Esophagus squamous epithelium (tissue), 5 donors: ENCODE data around the gene PEX14. TPM values are rescaled to one million over a fixed set of nuclear protein-coding genes. Genes with fewer than 3 reads are reported as not detected.

Source experiments
- DNase-seq: peaks from one replicate; lab custom pipeline; 2025; lab: John Stamatoyannopoulos, UW
- H3K27ac ChIP-seq, 4 donors: fragments of 200-600 bp; sonication (generic); one replicate each; pipeline ENCODE4 v1.5.1; 2016 to 2019; ENCODE audit warnings: mild to moderate bottlenecking in 1 of 4
- H3K27me3 ChIP-seq, 4 donors: fragments of 200-600 bp; sonication (generic); 1 replicate in 3 of 4; 2 replicates in 1 of 4; pipeline versions ENCODE4 v1.5.1 to v1.6.0; 2017 to 2021; ENCODE audit warnings: antibody characterized with exemption in 1 of 4
- H3K36me3 ChIP-seq, 3 donors: fragments of 200-600 bp; sonication (generic); one replicate each; pipeline ENCODE4 v1.5.1; 2016 to 2019
- H3K4me1 ChIP-seq, 3 donors: fragments of 200-600 bp; sonication (generic); one replicate each; pipeline ENCODE4 v1.5.1; 2017 to 2019
- H3K4me3 ChIP-seq, 4 donors: fragments of 200-600 bp; sonication (generic); 1 replicate in 3 of 4; 2 replicates in 1 of 4; pipeline ENCODE4 v1.5.1; 2016 to 2019; ENCODE audit warnings: mild to moderate bottlenecking in 2 of 4, moderate library complexity in 1 of 4
- H3K9me3 ChIP-seq, 3 donors: fragments of 200-600 bp; sonication (generic); one replicate each; pipeline ENCODE4 v1.5.1; 2016 to 2019
- CTCF ChIP-seq, 6 experiments: fragments of 450-650 bp in 4 of 6; fragments of 200-600 bp in 2 of 6; sonication (generic) in 2 of 6; IDR thresholded peaks; one replicate each; pipeline ENCODE4 v1.5.1; 2016 to 2019; ENCODE audit warnings: antibody characterized with exemption in 6 of 6, mild to moderate bottlenecking in 4 of 6, moderate library complexity in 4 of 6
- POLR2A ChIP-seq, 4 donors: fragments of 450-650 bp; IDR thresholded peaks; one replicate each; pipeline ENCODE4 v1.6.1; 2017; ENCODE audit warnings: antibody characterized with exemption in 4 of 4, mild to moderate bottlenecking in 4 of 4, moderate library complexity in 3 of 4
- WGBS, 2 donors: methylation state at CpG; one replicate each; pipeline ENCODE4 v1.1.5; 2018; 5-methylcytosine and 5-hydroxymethylcytosine counted together
- intact Hi-C: fragments of 100-400 bp; cut with DNase I; formaldehyde crosslinking; loops from one replicate; pipeline ENCODE4 v1.15.0; 2022
- total RNA-seq, 4 donors: library from RNA; depleted of rRNA; stranded (reverse); fragments of >200 nt; gene quantifications; one replicate each; pipeline ENCODE4 v1.1.0, GENCODE V29; 2016
- donor health status: DM: yes; HTN: yes; CAD: no.

PEX14 gene
- total RNA-seq, 4 donors from 2014 or later = 9.4 to 22.9 (median 15.2) TPM

GRCh38 chr1:10444248-10444647, 30.5 kb upstream of the PEX14 start:
- WGBS, 2 donors = 74 to 88% methylated on average over 5 to 6 of the region's 6 CpGs

GRCh38 chr1:10444795-10445397, 29.9 kb upstream of the PEX14 start:
- Histone ChIP-seq H3K27me3 (no peaks in the 10 kb centered on the region), H3K4me1 (no peaks in the 10 kb centered on the region), H3K36me3 (peaks cover 0 to 10% (median 0%) of the 10 kb centered on the region in 3 donors), H3K9me3 (no peaks in the 10 kb centered on the region), H3K27ac (no peak overlapping the region), H3K4me3 (no peak overlapping the region)
- 64 to 81% methylated on average over 7 of the region's 7 CpGs for WGBS, 2 donors
- intact Hi-C loops = no loop called here
- DNase-seq = no peak
- TF ChIP-seq POLR2A (IDR thresholded peaks at IDR 0.05) (no peak), CTCF (IDR thresholded peaks at IDR 0.05) (no peak)

More at GRCh38 chr1:10444248-10444647, 30.5 kb upstream of the PEX14 start:
- DNase-seq = no peak
- Histone ChIP-seq H3K27ac (no peak overlapping the region), H3K27me3 (no peaks in the 10 kb centered on the region), H3K36me3 (peaks cover 0 to 15% (median 0%) of the 10 kb centered on the region in 3 donors), H3K9me3 (no peaks in the 10 kb centered on the region), H3K4me3 (no peak overlapping the region), H3K4me1 (no peaks in the 10 kb centered on the region)
- intact Hi-C loops = no loop called here
- TF ChIP-seq POLR2A (IDR thresholded peaks at IDR 0.05) (no peak), CTCF (IDR thresholded peaks at IDR 0.05) (no peak)

- Histone ChIP-seq H3K9me3 (no peaks in the 10 kb centered on the region), H3K27me3 (no peaks in the 10 kb centered on the region), H3K4me3 (no peak overlapping the region), H3K4me1 (peaks cover 0 to 13% (median 8%) of the 10 kb centered on the region in 3 donors), H3K27ac (no peak overlapping the region), H3K36me3 (no peaks in the 10 kb centered on the region)
- WGBS, 2 donors = 92 to 96% methylated on average over 7 of the region's 7 CpGs
- intact Hi-C loops = no loop called here
- no peak for DNase-seq
- TF ChIP-seq CTCF (IDR thresholded peaks at IDR 0.05) = no peak
- no peak for TF ChIP-seq POLR2A (IDR thresholded peaks at IDR 0.05)
Observed at GRCh38 chr1:10446790-10447422, 27.8 kb upstream of the PEX14 start.

- intact Hi-C loops = no loop called here
- TF ChIP-seq POLR2A (IDR thresholded peaks at IDR 0.05) (no peak), CTCF (IDR thresholded peaks at IDR 0.05) (no peak)
- Histone ChIP-seq H3K4me1 (peaks cover 0 to 15% (median 8%) of the 10 kb centered on the region in 3 donors), H3K9me3 (no peaks in the 10 kb centered on the region), H3K27me3 (no peaks in the 10 kb centered on the region), H3K36me3 (no peaks in the 10 kb centered on the region), H3K27ac (no peak within 1 kb of the TSS), H3K4me3 (no peak within 1 kb of the TSS)
- WGBS, 2 donors = 85 to 93% methylated on average over 7 to 9 of the region's 10 CpGs
- DNase-seq = no peak
Observed at GRCh38 chr1:10449751-10450150, 25.0 kb upstream of the PEX14 start, which contains the start of gene CORT. CORT (plus strand) TSS chr1:10450031; CDS start chr1:10450224, 193 bp downstream.

GRCh38 chr1:10450156-10450814, 24.5 kb upstream of the PEX14 start:
- no peaks in the 10 kb centered on the region for H3K9me3 ChIP-seq
- H3K27ac ChIP-seq = no peak overlapping the region
- H3K36me3 ChIP-seq = no peaks in the 10 kb centered on the region
- no peaks in the 10 kb centered on the region for H3K27me3 ChIP-seq
- intact Hi-C loops = no loop called here
- no peak overlapping the region for H3K4me3 ChIP-seq
- no peak for DNase-seq
- WGBS, 2 donors = 71 to 72% methylated on average over 15 to 19 of the region's 21 CpGs
- no peak for TF ChIP-seq POLR2A (IDR thresholded peaks at IDR 0.05)
- no peak for TF ChIP-seq CTCF (IDR thresholded peaks at IDR 0.05)
- H3K4me1 ChIP-seq = peaks cover 0 to 15% (median 8%) of the 10 kb centered on the region in 3 donors
